ENCODE measurements around the gene ARHGAP42.

The ARHGAP42 gene

DNA sequence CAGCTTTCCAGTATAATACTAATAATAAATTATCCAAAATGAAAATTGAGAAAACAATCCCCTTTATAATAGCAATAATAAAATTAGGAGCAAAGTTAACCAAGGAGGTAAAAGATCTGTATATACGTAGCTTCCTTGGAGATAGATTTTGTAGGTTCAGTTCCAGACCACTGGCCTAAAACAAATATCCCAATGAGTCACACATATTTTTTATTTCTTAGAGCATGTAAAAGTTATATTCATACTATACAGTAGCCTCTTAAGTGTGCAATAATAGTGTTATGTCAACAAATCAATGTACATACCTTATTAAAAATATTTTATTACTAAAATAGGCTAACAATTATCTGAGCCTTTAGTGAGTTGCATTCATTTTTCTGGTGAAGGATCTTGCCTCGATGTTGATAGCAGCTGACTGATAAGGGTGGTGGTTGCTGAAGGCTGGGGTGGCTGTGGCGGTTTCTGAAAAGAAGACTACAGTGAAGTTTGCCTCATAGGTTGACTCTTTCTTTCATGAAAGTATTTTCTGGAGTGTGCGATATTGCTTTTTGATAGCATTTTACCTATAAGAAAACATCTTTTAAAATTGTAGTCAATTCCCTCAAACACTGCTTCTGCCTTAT lies 178.5 kb downstream of the ARHGAP42 start:
- no peak for DNase-seq (ENCODE audit: low read depth in 1 of 2, low spot score in 1 of 2)
- H3K4me3 ChIP-seq (replicated peaks; ENCODE audit: insufficient read depth, low read length): no peak overlapping the region

DNA sequence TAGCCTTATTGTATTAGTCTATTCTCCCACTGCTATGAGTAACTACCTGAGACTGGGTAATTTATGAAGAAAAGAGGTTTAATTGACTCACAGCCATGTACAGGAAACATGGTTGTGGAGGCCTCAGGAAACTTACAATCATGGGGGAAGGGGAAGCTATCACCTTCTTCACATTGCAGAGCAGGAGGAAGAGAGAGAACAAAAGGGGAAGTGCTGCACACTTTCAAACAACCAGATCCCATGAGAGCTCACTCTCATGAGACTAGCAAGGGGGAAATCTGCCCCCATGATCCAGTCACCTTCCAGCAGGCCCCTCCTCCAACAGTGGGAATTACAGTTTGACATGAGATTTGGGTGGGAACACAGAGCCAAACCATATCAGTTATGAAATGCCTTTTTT lies 179.4 kb downstream of the ARHGAP42 start:
- peak in 1 of 2 experiments; percentile 41 for DNase-seq (ENCODE audit: low read depth in 1 of 2, low spot score in 1 of 2)
- Histone ChIP-seq H3K4me3 (replicated peaks; ENCODE audit: insufficient read depth, low read length) (no peak overlapping the region), H3K27ac (replicated peaks) (no peak overlapping the region), H3K27me3 (ENCODE audit: insufficient read depth, poor library complexity, severe bottlenecking) (no peaks in the 10 kb centered on the region)
- TF ChIP-seq POLR2AphosphoS5 (IDR thresholded peaks at IDR 0.05; ENCODE audit: low read depth): no peak
- no peak for TF ChIP-seq GABPA (IDR thresholded peaks at IDR 0.05; ENCODE audit: low read depth)
- peak; percentile 98 for TF ChIP-seq SPI1 (IDR thresholded peaks at IDR 0.05; ENCODE audit: borderline replicate concordance, low read depth)
- TF ChIP-seq, protein P1, sequence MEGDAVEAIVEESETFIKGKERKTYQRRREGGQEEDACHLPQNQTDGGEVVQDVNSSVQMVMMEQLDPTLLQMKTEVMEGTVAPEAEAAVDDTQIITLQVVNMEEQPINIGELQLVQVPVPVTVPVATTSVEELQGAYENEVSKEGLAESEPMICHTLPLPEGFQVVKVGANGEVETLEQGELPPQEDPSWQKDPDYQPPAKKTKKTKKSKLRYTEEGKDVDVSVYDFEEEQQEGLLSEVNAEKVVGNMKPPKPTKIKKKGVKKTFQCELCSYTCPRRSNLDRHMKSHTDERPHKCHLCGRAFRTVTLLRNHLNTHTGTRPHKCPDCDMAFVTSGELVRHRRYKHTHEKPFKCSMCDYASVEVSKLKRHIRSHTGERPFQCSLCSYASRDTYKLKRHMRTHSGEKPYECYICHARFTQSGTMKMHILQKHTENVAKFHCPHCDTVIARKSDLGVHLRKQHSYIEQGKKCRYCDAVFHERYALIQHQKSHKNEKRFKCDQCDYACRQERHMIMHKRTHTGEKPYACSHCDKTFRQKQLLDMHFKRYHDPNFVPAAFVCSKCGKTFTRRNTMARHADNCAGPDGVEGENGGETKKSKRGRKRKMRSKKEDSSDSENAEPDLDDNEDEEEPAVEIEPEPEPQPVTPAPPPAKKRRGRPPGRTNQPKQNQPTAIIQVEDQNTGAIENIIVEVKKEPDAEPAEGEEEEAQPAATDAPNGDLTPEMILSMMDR (IDR thresholded peaks at IDR 0.05; ENCODE audit: insufficient read depth, low read length): no peak

More for the DNA sequence above, 178.5 kb downstream of the ARHGAP42 start:
- H3K27me3 ChIP-seq (ENCODE audit: insufficient read depth, poor library complexity, severe bottlenecking): no peaks in the 10 kb centered on the region
- no peak overlapping the region for H3K27ac ChIP-seq (replicated peaks)
- no peak for TF ChIP-seq SPI1 (IDR thresholded peaks at IDR 0.05; ENCODE audit: borderline replicate concordance, low read depth)
- no peak for TF ChIP-seq POLR2AphosphoS5 (IDR thresholded peaks at IDR 0.05; ENCODE audit: low read depth)
- TF ChIP-seq GABPA (IDR thresholded peaks at IDR 0.05; ENCODE audit: low read depth): no peak
- TF ChIP-seq, protein P1 (IDR thresholded peaks at IDR 0.05; ENCODE audit: insufficient read depth, low read length): no peak
- TF ChIP-seq, protein P2, sequence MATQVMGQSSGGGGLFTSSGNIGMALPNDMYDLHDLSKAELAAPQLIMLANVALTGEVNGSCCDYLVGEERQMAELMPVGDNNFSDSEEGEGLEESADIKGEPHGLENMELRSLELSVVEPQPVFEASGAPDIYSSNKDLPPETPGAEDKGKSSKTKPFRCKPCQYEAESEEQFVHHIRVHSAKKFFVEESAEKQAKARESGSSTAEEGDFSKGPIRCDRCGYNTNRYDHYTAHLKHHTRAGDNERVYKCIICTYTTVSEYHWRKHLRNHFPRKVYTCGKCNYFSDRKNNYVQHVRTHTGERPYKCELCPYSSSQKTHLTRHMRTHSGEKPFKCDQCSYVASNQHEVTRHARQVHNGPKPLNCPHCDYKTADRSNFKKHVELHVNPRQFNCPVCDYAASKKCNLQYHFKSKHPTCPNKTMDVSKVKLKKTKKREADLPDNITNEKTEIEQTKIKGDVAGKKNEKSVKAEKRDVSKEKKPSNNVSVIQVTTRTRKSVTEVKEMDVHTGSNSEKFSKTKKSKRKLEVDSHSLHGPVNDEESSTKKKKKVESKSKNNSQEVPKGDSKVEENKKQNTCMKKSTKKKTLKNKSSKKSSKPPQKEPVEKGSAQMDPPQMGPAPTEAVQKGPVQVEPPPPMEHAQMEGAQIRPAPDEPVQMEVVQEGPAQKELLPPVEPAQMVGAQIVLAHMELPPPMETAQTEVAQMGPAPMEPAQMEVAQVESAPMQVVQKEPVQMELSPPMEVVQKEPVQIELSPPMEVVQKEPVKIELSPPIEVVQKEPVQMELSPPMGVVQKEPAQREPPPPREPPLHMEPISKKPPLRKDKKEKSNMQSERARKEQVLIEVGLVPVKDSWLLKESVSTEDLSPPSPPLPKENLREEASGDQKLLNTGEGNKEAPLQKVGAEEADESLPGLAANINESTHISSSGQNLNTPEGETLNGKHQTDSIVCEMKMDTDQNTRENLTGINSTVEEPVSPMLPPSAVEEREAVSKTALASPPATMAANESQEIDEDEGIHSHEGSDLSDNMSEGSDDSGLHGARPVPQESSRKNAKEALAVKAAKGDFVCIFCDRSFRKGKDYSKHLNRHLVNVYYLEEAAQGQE (IDR thresholded peaks at IDR 0.05; ENCODE audit: insufficient replicate concordance, low read depth): no peak

DNA sequence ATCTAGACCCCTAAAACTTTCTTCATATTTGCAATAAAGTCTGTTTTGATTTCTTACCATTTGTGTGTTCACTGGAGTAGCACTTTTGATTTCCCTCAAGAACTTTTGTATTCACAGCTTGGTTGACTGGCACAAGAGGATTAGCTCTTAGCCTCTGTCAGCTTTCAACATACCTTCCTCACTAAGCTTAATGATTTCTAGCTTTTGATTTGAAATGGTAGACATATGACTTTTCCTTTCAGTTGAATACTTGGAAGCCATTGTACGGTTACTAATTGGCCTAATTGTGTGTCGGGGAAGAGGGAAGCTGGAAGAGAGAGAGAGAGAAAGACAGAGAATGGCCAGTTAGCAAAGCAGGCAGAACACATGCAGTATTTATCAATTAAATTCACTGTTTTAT lies 180.5 kb downstream of the ARHGAP42 start:
- H3K27me3 ChIP-seq (ENCODE audit: insufficient read depth, poor library complexity, severe bottlenecking): no peaks in the 10 kb centered on the region
- TF ChIP-seq POLR2AphosphoS5 (IDR thresholded peaks at IDR 0.05; ENCODE audit: low read depth) (no peak), GABPA (IDR thresholded peaks at IDR 0.05; ENCODE audit: low read depth) (no peak)
- TF ChIP-seq, protein P2 (IDR thresholded peaks at IDR 0.05; ENCODE audit: insufficient replicate concordance, low read depth): no peak
- TF ChIP-seq, protein P1 (IDR thresholded peaks at IDR 0.05; ENCODE audit: insufficient read depth, low read length): no peak
- DNase-seq (ENCODE audit: low read depth in 1 of 2, low spot score in 1 of 2): no peak
- H3K4me3 ChIP-seq (replicated peaks; ENCODE audit: insufficient read depth, low read length): no peak overlapping the region
- no peak overlapping the region for H3K27ac ChIP-seq (replicated peaks)

DNA sequence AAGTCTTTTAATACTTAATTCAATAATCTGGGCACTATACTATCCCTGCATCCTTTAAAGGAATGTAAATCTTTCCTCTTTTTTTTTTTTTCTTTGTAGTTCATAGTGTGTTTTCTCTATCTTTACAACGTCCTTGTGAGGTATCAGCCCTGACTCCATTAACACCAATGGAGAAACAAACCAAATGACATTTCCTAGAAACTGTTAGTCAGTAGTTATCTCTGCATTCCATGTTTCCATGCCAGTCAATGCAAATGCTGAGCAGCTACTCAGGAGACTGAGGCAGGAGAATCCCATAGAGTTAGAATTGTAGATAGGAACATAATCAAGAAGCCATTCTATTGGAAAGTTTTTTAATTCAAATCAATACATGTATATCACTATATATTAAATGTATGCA lies 182.2 kb downstream of the ARHGAP42 start:
- TF ChIP-seq, protein P1 (IDR thresholded peaks at IDR 0.05; ENCODE audit: insufficient read depth, low read length): no peak
- TF ChIP-seq GABPA (IDR thresholded peaks at IDR 0.05; ENCODE audit: low read depth): no peak
- TF ChIP-seq, protein P2 (IDR thresholded peaks at IDR 0.05; ENCODE audit: insufficient replicate concordance, low read depth): no peak
- DNase-seq (ENCODE audit: low read depth in 1 of 2, low spot score in 1 of 2): no peak
- H3K27ac ChIP-seq (replicated peaks): no peak overlapping the region

More for the DNA sequence above, 182.2 kb downstream of the ARHGAP42 start:
- Histone ChIP-seq H3K27me3 (ENCODE audit: insufficient read depth, poor library complexity, severe bottlenecking) (no peaks in the 10 kb centered on the region), H3K4me3 (replicated peaks; ENCODE audit: insufficient read depth, low read length) (no peak overlapping the region)

All from HL-60 (cell line).